Ishikawa (cell line): ENCODE data around the gene FOXF1.

Experiments
- CEBPB ChIP-seq: IDR thresholded peaks from 2 replicates; pipeline ENCODE4 v1.6.1; 2012
- CREB1 ChIP-seq: IDR thresholded peaks from 2 replicates; pipeline ENCODE4 v1.6.1; 2012; ENCODE audit warnings: low read depth
- EGR1 ChIP-seq: IDR thresholded peaks from 2 replicates; pipeline ENCODE4 v1.6.1; 2012
- EP300 ChIP-seq: IDR thresholded peaks from 2 replicates; pipeline ENCODE4 v1.6.1; 2012; ENCODE audit warnings: borderline replicate concordance
- FOXM1 ChIP-seq: IDR thresholded peaks from 2 replicates; pipeline ENCODE4 v1.6.1; 2012; ENCODE audit warnings: low read depth, borderline replicate concordance
- MAX ChIP-seq: IDR thresholded peaks from 2 replicates; pipeline ENCODE4 v1.6.1; 2012
- NFIC ChIP-seq: IDR thresholded peaks from 2 replicates; pipeline ENCODE4 v1.6.1; 2012
- RAD21 ChIP-seq: IDR thresholded peaks from 2 replicates; pipeline ENCODE4 v1.6.1; 2012; ENCODE audit warnings: low read depth
- REST ChIP-seq: IDR thresholded peaks from 2 replicates; pipeline ENCODE4 v1.6.1; 2012; ENCODE audit warnings: low read depth, mild to moderate bottlenecking
- TAF1 ChIP-seq: IDR thresholded peaks from 2 replicates; pipeline ENCODE4 v1.6.1; 2012; ENCODE audit warnings: low read depth, mild to moderate bottlenecking
- TCF12 ChIP-seq: IDR thresholded peaks from 2 replicates; pipeline ENCODE4 v1.6.1; 2012; ENCODE audit warnings: low read depth
- TEAD4 ChIP-seq: IDR thresholded peaks from 2 replicates; pipeline ENCODE4 v1.6.1; 2012
- USF1 ChIP-seq: IDR thresholded peaks from 2 replicates; pipeline ENCODE4 v1.6.1; 2012
- YY1 ChIP-seq: IDR thresholded peaks from 2 replicates; pipeline ENCODE4 v1.6.1; 2012; ENCODE audit warnings: low read depth
- ZBTB7A ChIP-seq: IDR thresholded peaks from 2 replicates; pipeline ENCODE4 v1.6.1; 2012; ENCODE audit warnings: low read depth

FOXF1 gene

GRCh38 chr16:86537486-86537885, 27.2 kb downstream of the FOXF1 start:
- TF ChIP-seq MAX (no peak), TCF12 (no peak), CEBPB (no peak), YY1 (no peak), ZBTB7A (no peak), TAF1 (no peak), EP300 (no peak), REST (no peak), NFIC (no peak), RAD21 (no peak), FOXM1 (no peak), USF1 (no peak), CREB1 (no peak), TEAD4 (no peak), EGR1 (no peak)

GRCh38 chr16:86538196-86538780, 28.0 kb downstream of the FOXF1 start:
- TF ChIP-seq TCF12 (no peak), RAD21 (no peak), TAF1 (no peak), CEBPB (no peak), NFIC (no peak), REST (no peak), EGR1 (no peak), ZBTB7A (no peak), FOXM1 (no peak), USF1 (no peak), CREB1 (no peak), YY1 (no peak), TEAD4 (no peak), EP300 (no peak), MAX (no peak)

- TF ChIP-seq NFIC (no peak), TCF12 (no peak), FOXM1 (no peak), CEBPB (no peak), USF1 (no peak), RAD21 (no peak), TEAD4 (no peak), YY1 (no peak), EP300 (no peak), CREB1 (no peak), MAX (no peak), REST (no peak), TAF1 (no peak), EGR1 (no peak), ZBTB7A (no peak)
Measured at GRCh38 chr16:86540894-86541293, 30.6 kb downstream of the FOXF1 start.
